ENCODE results near the gene DUSP22.

- TF ChIP-seq CTCF (conservative IDR thresholded peaks at IDR 0.05; ENCODE audit: low read depth, low read length) (no peak), EZH2 (IDR thresholded peaks at IDR 0.05; ENCODE audit: borderline replicate concordance, low read depth, low read length, poor library complexity, severe bottlenecking) (no peak)
Measured at GRCh38 chr6:323730-324088, 31.4 kb downstream of the DUSP22 start.
